HepG2 (cell line): ENCODE data around the gene CRKL. TPM values are rescaled to one million over a fixed set of nuclear protein-coding genes. Genes with fewer than 3 reads are reported as not detected.
A peak's percentile ranks its signal among the peaks of the same experiment; 100 is the strongest.

Source experiments
- CC2D1A ChIP-seq: sonication (generic); formaldehyde crosslinking; IDR thresholded peaks from 2 replicates; pipeline ENCODE4 v1.8.1; 2023; ENCODE audit warnings: mild to moderate bottlenecking, missing genetic modification reagents
- MAZ ChIP-seq, 2 experiments: sonication (generic) in 1 of 2; formaldehyde crosslinking in 1 of 2; IDR thresholded peaks; 2 replicates each; pipeline versions ENCODE4 v1.5.0 to v1.6.1; 2012 to 2020; ENCODE audit warnings: low read depth in 2 of 2, mild to moderate bottlenecking in 2 of 2, borderline replicate concordance in 1 of 2, improper control_type of control experiment in 1 of 2, low read length in 1 of 2, missing genetic modification reagents in 1 of 2, moderate library complexity in 1 of 2
- NFKB2 ChIP-seq: sonication (generic); formaldehyde crosslinking; IDR thresholded peaks from 2 replicates; pipeline ENCODE4 v1.4.0; 2020; ENCODE audit warnings: missing genetic modification reagents, borderline replicate concordance
- ONECUT2 ChIP-seq: sonication (generic); formaldehyde crosslinking; IDR thresholded peaks from 2 replicates; pipeline ENCODE4 v1.4.0; 2020; ENCODE audit warnings: missing genetic modification reagents
- SYNCRIP ChIP-seq: fragments of 200-400 bp; formaldehyde crosslinking; IDR thresholded peaks from 2 replicates; pipeline ENCODE4 v1.6.1; 2018; ENCODE audit warnings: mild to moderate bottlenecking, low read depth, low read length; ENCODE audit not compliant: insufficient read depth
- TMF1 ChIP-seq: sonication (generic); formaldehyde crosslinking; IDR thresholded peaks from 2 replicates; pipeline ENCODE4 v1.8.1; 2022; ENCODE audit warnings: low read depth, missing genetic modification reagents
- ZNF501 ChIP-seq: sonication (generic); formaldehyde crosslinking; IDR thresholded peaks from 2 replicates; pipeline ENCODE4 v1.5.1; 2020; ENCODE audit warnings: mild to moderate bottlenecking, moderate library complexity, missing genetic modification reagents
- ZNF773 ChIP-seq: sonication (generic); formaldehyde crosslinking; IDR thresholded peaks from 2 replicates; pipeline ENCODE4 v1.4.0; 2020; ENCODE audit warnings: missing genetic modification reagents, borderline replicate concordance
- ZSCAN21 ChIP-seq: sonication (generic); formaldehyde crosslinking; IDR thresholded peaks from 2 replicates; pipeline ENCODE4 v1.8.0; 2022; ENCODE audit warnings: mild to moderate bottlenecking, missing genetic modification reagents, moderate library complexity, borderline replicate concordance
- polyA plus RNA-seq, 8 experiments: library from polyadenylated mRNA; depleted of rRNA in 3 of 8; stranded (reverse) in 7 of 8; unstranded in 1 of 8; fragments of >200 nt; fragmentation: Illumina TruSeq in 4 of 8; extraction: Trizol in 4 of 8; gene quantifications; 2 replicates each; pipeline versions ENCODE4 v1.2.1 to v1.2.3, GENCODE V29; 2011 to 2016; ENCODE audit warnings: low read depth in 4 of 8, missing spikeins in 1 of 8, mixed read lengths in 1 of 8; ENCODE audit not compliant: insufficient read depth in 1 of 8
- total RNA-seq, 5 experiments: library from RNA; depleted of rRNA; stranded (reverse); fragments of >200 nt; fragmentation: Illumina TruSeq; extraction: Trizol; gene quantifications; 2 replicates each; pipeline ENCODE4 v1.2.3, GENCODE V29; 2016; ENCODE audit warnings: low read depth in 1 of 5
- TF ChIP-seq, protein P1 (sequence below): sonication (generic); formaldehyde crosslinking; IDR thresholded peaks from 2 replicates; pipeline ENCODE4 v1.4.0; 2020; ENCODE audit warnings: mild to moderate bottlenecking, missing genetic modification reagents
- TF ChIP-seq, protein P2 (sequence below): sonication (generic); formaldehyde crosslinking; IDR thresholded peaks from 2 replicates; pipeline ENCODE4 v1.4.0; 2020; ENCODE audit warnings: missing genetic modification reagents
- TF ChIP-seq, protein P3 (sequence below): IDR thresholded peaks from 2 replicates; pipeline ENCODE4 v1.6.1; 2016; ENCODE audit warnings: low read depth, control low read depth
- TF ChIP-seq, protein P4 (sequence below): sonication (generic); formaldehyde crosslinking; IDR thresholded peaks from 2 replicates; pipeline ENCODE4 v1.8.1; 2022; ENCODE audit warnings: mild to moderate bottlenecking, missing genetic modification reagents
- TF ChIP-seq, protein P5 (sequence below), 2 experiments: sonication (generic) in 1 of 2; formaldehyde crosslinking in 1 of 2; IDR thresholded peaks; 2 replicates each; pipeline versions ENCODE4 v1.4.0 to v1.6.1; 2018 to 2020; ENCODE audit warnings: missing genetic modification reagents in 2 of 2, borderline replicate concordance in 1 of 2, low read depth in 1 of 2, mild to moderate bottlenecking in 1 of 2, missing biosample characterization in 1 of 2
- TF ChIP-seq, protein P6 (sequence below): sonication (generic); formaldehyde crosslinking; IDR thresholded peaks from 2 replicates; pipeline ENCODE4 v1.4.0; 2020; ENCODE audit warnings: missing genetic modification reagents

Gene CRKL
- total and polyA plus RNA-seq, 2 of the 13 experiments (the other 11 are each of a cell fraction or from before 2014, with no cell fraction given), result 37.4 to 60.6 TPM

DNA sequence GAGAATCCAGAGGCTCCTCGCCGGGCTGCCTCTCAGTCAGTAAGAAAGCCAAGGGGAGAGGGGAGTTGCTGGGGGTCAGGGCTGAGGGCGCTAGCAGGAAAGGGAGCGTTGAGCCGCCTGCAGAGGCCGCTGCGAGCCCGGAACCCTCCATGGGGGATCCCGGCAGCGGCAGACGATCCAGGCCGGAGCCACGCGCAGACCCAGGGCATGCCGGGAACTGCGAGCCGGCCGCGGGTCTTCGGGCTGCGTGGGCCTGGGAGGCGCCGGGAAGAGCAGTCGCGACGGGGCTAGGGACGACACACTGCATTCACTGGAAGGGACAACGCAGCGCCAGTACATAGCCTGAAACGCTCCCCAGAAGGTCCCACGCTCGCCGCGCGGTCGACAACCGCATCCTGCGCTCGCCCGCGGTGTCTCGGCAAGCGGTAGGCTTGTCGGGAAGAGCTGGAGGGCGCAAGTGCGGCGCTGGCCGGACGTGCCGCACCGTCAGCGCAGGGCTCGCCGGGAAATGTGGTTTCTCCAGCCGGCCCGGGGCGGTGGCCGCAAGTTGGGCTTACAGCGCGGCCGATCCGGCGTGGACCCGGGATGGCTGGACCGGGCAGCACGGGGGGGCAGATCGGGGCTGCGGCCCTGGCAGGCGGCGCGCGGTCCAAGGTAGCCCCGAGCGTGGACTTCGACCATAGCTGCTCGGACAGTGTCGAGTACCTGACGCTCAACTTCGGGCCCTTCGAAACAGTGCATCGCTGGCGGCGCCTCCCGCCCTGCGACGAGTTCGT is 64.8 kb downstream of the CRKL start, which contains the start of gene LZTR1 (continued):
- TF ChIP-seq, protein P1, sequence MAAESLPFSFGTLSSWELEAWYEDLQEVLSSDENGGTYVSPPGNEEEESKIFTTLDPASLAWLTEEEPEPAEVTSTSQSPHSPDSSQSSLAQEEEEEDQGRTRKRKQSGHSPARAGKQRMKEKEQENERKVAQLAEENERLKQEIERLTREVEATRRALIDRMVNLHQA (CRISPR knock-in tag), result no peak
- TF ChIP-seq, protein P2, sequence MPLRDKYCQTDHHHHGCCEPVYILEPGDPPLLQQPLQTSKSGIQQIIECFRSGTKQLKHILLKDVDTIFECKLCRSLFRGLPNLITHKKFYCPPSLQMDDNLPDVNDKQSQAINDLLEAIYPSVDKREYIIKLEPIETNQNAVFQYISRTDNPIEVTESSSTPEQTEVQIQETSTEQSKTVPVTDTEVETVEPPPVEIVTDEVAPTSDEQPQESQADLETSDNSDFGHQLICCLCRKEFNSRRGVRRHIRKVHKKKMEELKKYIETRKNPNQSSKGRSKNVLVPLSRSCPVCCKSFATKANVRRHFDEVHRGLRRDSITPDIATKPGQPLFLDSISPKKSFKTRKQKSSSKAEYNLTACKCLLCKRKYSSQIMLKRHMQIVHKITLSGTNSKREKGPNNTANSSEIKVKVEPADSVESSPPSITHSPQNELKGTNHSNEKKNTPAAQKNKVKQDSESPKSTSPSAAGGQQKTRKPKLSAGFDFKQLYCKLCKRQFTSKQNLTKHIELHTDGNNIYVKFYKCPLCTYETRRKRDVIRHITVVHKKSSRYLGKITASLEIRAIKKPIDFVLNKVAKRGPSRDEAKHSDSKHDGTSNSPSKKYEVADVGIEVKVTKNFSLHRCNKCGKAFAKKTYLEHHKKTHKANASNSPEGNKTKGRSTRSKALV (CRISPR knock-in tag), result peak; percentile 94
- TF ChIP-seq MAZ (IDR thresholded peaks at IDR 0.05; ENCODE audit: borderline replicate concordance, low read depth, low read length) (no peak), MAZ (CRISPR knock-in tag; IDR thresholded peaks at IDR 0.05; ENCODE audit: low read depth) (peak; percentile 92), ZSCAN21 (CRISPR knock-in tag) (peak; percentile 87; the same call in 1 of the 2 replicates), CC2D1A (no peak), SYNCRIP (no peak), ONECUT2 (0 out of 2 replicates have a peak, but pooled peaks have one; percentile 24), NFKB2 (CRISPR knock-in tag) (peak; percentile 92; the same call in 1 of the 2 replicates), ZNF501 (CRISPR knock-in tag) (peak; percentile 98), TMF1 (CRISPR knock-in tag) (peak; percentile 95), ZNF773 (CRISPR knock-in tag) (0 out of 2 replicates have a peak, but pooled peaks have one; percentile 69)
- TF ChIP-seq, protein P3, sequence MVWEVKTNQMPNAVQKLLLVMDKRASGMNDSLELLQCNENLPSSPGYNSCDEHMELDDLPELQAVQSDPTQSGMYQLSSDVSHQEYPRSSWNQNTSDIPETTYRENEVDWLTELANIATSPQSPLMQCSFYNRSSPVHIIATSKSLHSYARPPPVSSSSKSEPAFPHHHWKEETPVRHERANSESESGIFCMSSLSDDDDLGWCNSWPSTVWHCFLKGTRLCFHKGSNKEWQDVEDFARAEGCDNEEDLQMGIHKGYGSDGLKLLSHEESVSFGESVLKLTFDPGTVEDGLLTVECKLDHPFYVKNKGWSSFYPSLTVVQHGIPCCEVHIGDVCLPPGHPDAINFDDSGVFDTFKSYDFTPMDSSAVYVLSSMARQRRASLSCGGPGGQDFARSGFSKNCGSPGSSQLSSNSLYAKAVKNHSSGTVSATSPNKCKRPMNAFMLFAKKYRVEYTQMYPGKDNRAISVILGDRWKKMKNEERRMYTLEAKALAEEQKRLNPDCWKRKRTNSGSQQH (CRISPR knock-in tag), result peak; percentile 58; the same call in 1 of the 2 replicates
- TF ChIP-seq, protein P4, sequence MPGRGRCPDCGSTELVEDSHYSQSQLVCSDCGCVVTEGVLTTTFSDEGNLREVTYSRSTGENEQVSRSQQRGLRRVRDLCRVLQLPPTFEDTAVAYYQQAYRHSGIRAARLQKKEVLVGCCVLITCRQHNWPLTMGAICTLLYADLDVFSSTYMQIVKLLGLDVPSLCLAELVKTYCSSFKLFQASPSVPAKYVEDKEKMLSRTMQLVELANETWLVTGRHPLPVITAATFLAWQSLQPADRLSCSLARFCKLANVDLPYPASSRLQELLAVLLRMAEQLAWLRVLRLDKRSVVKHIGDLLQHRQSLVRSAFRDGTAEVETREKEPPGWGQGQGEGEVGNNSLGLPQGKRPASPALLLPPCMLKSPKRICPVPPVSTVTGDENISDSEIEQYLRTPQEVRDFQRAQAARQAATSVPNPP (CRISPR knock-in tag), result peak; percentile 83
- TF ChIP-seq, protein P5, sequence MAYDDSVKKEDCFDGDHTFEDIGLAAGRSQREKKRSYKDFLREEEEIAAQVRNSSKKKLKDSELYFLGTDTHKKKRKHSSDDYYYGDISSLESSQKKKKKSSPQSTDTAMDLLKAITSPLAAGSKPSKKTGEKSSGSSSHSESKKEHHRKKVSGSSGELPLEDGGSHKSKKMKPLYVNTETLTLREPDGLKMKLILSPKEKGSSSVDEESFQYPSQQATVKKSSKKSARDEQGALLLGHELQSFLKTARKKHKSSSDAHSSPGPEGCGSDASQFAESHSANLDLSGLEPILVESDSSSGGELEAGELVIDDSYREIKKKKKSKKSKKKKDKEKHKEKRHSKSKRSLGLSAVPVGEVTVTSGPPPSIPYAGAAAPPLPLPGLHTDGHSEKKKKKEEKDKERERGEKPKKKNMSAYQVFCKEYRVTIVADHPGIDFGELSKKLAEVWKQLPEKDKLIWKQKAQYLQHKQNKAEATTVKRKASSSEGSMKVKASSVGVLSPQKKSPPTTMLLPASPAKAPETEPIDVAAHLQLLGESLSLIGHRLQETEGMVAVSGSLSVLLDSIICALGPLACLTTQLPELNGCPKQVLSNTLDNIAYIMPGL (CRISPR knock-in tag; IDR thresholded peaks at IDR 0.05; ENCODE audit: borderline replicate concordance in 1 of 2, low read depth in 1 of 2), result peak; percentile 89 to 97; a peak in 3 of 4 replicates
- TF ChIP-seq, protein P6, sequence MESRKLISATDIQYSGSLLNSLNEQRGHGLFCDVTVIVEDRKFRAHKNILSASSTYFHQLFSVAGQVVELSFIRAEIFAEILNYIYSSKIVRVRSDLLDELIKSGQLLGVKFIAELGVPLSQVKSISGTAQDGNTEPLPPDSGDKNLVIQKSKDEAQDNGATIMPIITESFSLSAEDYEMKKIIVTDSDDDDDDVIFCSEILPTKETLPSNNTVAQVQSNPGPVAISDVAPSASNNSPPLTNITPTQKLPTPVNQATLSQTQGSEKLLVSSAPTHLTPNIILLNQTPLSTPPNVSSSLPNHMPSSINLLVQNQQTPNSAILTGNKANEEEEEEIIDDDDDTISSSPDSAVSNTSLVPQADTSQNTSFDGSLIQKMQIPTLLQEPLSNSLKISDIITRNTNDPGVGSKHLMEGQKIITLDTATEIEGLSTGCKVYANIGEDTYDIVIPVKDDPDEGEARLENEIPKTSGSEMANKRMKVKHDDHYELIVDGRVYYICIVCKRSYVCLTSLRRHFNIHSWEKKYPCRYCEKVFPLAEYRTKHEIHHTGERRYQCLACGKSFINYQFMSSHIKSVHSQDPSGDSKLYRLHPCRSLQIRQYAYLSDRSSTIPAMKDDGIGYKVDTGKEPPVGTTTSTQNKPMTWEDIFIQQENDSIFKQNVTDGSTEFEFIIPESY, result peak; percentile 59; the same call in 1 of the 2 replicates
